ENCODE data around the gene KNDC1.

- no peak for TF ChIP-seq EP300 (conservative IDR thresholded peaks at IDR 0.05; ENCODE audit: poor library complexity, severe bottlenecking)
- no peak for TF ChIP-seq EZH2 (IDR thresholded peaks at IDR 0.05; ENCODE audit: borderline replicate concordance, insufficient read depth, low read length, poor library complexity, severe bottlenecking)
These were observed 85.6 kb downstream of the KNDC1 start for GRCh38 chr10:133245439-133246235.
